HS-5 (cell line): ENCODE results near the gene RAB40A.
A peak's percentile ranks its signal among the peaks of the same experiment; 100 is the strongest.

Experiments
- DNase-seq: peaks from one replicate; pipeline ENCODE4 v3.0.0-alpha.2; 2012; ENCODE audit warnings: low read depth

Gene RAB40A, protein sequence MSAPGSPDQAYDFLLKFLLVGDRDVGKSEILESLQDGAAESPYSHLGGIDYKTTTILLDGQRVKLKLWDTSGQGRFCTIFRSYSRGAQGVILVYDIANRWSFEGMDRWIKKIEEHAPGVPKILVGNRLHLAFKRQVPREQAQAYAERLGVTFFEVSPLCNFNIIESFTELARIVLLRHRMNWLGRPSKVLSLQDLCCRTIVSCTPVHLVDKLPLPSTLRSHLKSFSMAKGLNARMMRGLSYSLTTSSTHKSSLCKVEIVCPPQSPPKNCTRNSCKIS

DNA sequence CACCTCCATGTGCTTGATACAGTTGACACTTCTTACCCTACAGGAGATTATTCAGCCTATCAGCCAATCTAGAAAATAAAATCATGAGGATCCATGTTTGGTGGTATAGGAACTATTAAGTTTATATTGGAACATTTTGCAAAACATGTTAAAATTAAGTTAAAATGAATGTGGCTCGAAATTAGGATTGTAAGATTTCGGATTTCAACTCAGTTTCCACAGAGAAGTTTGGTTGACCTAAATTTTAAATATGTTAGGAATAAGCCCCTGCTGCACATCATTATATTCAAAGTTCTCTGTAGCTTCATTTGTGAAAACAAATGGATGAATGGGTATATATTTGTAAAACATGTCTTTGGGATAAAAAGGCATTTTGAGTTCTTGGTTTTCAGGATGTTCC is at the start of gene RAB40A:
Gene RAB40A, minus strand, starts transcription at position 101 of the 400 bp plus-strand sequence. CDS start 18,733 bp downstream, outside the sequence.
- DNase-seq, result no peak

DNA sequence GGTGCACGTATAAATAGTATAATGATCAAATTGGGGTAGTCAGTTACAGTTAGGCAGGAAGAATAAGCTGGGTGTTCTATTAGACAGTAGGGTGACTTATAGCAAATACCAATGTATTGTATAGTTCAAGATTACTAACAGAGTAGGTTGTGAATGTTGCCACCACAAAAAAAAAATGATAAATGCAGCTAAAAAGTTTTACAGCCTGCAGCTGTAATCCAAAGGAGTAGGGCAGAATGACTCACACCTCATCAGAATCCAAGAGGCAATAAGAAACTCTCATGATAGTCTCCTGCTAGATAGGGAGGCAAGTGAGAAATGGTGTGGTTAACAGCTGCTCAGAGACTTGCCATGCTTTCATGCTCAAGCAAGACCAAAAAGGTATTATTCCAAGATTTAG is 46.5 kb upstream of the RAB40A start:
- DNase-seq, result peak; percentile 30

DNA sequence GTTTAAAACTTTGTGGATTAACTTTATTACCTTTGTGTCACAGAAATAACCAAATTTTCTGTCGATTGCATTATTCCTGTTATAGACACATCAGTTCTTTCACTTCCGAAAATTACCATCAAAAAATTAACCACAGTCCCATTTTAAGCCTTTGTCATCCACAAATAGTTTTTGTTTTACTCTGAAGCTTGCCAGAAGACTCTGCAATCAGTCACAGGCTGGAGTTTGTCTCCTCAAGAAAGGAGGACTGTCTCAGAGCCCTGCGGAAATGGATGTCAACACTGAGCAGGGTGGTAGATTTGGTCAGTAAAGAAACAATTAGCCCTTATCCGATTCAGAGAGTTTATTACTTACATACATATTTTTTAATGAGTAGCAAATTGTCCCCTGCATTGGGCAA is 45.9 kb upstream of the RAB40A start:
- no peak for DNase-seq

DNA sequence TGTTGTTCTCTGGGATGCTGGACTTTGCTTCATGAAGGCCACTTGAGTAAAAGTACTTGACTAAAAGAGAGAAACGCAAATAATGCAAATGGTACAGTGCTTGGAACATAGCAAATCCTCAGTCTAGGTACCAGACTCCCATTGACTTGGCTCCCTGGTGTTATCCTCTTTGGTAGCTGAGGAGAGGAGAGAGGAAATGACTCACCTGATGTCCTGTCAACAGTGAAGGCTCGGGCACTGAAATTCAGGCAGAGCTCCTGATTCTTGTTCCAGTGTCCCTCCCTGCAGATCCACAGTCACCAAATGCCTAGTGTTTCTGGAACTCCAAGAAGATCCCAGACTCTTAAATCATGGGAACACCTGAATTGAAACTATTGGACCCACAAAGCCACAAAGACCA is 43.5 kb upstream of the RAB40A start:
- no peak for DNase-seq

DNA sequence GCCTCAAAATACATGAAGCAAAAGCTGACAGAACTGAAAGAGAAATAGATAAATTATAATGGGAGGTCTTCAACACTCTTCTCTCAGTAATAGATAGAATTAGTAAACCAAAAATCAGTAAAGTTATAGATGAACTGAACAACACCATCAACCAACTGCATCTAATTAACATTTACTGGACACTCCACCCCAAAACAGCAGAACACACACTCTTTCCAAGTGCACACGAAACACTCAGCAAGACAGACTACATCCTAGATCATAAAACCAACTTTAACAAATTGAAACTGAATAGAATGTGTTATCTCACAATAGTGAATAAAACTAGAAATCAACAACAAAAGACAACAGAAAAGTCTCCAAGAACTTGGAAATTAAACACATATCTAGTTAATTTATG is 41.0 kb upstream of the RAB40A start:
- DNase-seq, result no peak

DNA sequence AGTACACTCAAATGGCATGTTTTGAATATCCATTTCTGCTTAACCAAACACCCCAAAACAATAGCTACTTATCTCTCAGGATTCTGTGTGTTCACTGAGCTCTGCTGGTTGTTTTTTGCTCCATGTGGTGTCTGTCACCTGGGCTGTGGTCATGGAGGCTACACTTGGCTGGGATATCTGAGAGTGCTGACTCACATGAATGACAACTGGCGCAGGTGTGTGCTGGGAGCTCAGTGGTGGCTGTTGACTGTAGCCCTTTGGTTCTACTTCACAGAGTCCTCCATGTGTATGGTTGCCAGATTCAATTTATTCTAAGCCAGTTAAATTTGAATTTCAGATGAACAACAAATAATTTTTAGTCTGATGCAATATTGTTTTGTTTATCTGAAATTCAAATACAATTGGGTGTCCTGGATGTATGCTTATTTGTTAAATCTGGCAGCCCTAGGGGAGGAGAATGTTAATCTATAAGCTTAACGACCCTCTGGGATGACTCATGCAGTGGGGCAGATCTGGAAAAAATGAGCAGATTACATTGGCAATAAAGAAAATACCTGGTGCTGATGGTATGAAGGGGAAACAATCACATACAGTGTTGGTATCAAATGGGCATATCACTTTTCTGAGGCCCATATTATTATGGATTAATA is 37.8 kb upstream of the RAB40A start:
- no peak for DNase-seq

DNA sequence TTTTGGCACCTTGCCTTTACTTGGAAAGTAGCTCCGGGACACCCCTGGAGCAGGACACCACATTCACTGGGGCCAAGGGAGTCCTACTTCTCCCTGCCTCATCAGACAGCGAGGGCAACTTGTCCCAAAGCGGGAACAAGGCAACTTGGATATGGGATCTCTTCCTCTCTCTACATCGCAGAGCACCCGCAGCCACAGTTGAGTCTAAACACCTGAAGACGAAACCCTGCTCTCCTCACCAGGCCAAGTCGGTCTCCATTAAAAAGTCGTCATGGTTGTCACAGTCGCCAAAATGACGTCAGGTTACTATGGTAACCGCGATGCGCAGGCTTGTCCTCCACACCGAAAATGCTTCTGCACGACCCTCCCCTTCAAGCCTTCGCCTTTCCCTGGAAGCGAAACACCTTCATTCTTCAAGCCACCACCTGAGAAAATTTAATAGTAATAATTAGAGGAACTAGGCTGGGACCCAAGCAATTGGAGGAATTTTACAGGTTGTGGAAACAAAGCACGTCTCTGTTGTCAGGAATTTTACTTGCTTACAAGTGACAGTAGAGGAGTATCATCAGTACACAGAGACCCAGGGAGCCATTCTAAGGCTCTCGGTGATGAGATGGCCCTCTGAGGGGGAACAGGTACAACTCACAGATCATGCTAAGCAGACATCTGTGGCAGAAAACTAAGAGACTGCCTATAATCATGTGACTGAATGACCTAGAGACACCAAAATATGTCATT is 35.6 kb upstream of the RAB40A start:
- DNase-seq, result no peak

DNA sequence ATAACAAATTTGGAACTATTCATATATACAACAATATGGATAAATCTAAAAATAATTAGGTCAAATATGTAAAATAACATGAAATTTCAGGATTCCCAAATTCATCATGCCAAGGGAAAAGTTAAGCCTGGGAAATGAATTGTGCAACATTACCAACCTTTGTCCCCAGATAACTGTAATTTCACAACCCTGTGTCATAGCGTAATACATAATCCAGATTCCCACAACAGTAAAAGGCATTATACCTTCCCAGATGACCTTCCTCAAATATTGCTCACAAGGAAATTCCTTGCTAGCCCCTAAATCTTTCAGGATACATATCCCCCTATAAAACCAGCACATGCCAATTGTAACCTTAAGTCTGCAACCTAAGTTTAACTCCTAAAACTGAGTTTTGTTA is 32.9 kb upstream of the RAB40A start:
- no peak for DNase-seq

DNA sequence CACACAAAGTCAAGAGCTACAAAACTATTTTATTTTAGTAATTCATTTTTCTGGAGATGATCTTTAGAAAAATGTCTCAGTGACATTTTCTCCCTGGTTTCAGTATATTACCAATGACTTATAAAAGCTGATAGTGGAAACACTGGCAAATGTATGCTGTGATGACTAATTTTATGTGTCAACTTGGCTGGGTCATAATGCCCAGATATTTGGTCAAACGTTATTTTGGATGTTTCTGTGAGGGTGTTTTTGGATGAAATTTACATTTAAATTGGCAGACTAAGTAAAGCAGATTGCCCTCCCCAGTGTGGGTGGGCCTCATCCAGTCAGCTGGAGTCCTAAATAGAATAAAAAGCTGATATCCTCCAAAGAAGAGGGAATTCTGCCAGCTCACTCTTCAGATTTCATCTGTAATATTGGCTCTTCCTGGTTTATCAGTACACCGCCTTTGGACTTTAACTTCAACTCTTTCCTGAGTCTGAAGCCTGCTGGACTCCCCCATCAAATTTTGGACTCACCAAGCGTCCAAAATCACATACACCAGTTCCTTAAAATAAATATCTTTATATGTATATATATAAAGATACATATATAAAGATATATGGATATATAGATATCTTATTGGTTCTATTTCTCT is 31.2 kb upstream of the RAB40A start:
- DNase-seq, result no peak

DNA sequence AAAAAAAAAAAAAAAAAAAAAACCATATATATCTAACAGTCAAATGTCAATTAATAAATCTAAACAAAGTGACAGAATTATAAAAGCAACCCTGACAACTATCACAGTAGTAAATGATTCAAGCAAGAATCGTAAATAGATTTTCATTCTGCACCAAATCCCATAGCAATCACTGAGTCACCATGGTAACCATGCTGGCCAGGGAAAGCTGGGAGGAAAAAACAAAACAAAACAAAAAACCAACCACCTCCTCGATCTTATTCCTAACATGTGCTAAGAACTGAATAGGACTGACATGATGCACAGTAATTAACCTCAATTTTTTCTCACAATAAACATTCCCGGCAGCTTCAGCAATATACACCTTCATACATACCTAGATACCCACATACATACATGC is 30.6 kb upstream of the RAB40A start:
- no peak for DNase-seq

DNA sequence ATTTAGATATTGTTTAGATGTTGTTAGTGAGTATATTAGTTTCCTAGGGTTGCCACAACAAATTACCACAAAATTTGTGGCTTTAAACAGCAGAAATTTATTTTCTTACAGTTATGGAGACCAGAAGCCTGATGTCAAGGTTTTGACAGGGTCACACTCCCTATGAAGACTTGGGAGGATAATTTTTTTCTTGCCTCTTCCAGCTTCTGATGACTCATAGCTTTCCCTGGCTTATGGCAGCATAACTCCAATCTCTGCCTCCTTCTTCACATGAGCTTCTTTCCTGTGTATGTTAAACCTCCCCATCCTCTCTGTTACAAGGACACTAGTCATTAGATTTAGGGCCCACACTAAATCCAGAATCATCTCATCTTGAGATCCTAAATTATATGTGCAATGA is 20.9 kb upstream of the RAB40A start:
- DNase-seq, result no peak

DNA sequence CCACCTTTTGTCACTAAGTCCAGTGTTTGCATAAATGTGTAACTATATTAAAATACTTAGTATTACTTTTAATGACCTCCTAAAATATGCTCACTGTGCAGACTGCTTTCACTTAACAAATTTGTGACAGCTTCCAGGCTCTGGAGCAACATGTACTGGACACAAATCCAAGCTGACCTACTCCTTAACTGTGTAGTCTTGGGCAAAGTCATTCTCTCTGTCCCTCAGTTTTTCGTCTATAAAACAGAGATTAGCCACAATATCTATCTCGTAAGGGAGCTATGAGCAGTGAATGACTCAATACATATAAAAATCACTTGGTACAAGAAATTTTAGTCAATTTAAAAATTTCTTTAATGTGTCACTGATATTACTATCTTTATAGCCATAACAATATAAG is 20.4 kb upstream of the RAB40A start:
- no peak for DNase-seq

DNA sequence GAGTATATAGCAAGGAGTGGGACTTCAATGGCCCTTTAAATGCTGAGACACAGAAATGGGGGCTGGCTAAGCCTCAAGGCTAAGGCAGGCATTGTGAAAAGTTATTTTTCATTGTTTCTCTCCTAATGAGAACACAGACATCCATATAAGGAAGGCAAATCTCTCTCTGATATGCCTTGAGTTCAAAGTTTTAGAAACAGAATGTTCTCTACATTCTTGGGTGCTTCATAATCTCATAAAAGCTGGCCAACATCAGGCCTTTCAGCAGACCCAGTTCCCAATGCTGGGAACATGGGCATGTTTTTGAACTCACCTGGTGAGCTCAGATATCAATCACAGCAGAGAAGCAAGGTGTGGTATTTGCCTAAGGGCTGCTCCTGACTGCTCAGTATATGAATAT is 19.4 kb upstream of the RAB40A start:
- DNase-seq, result no peak

DNA sequence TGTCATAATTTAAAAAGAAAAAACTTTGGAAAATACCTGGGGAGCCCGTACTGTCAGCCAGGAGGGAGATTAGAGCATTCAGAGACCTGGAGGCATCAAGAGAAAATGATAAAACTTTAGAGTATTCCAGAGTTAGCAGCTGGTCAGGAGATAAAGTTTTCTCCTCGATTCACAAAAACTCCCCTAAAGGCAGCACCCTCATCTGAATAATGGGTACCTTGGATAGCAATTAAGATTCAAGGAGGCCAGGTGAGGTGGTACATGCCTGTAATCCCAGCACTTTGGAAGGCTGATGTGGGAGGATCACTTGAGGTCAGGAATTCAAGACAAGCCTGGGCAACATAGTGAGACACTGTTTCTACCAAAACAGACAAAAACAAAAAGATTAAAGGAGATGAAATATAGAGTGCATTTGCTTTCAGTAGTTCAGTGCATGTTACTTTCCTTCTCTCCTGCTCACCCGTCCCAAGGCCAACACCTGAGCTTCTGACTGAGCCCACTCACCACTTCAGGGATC is 18.6 kb upstream of the RAB40A start:
- no peak for DNase-seq

DNA sequence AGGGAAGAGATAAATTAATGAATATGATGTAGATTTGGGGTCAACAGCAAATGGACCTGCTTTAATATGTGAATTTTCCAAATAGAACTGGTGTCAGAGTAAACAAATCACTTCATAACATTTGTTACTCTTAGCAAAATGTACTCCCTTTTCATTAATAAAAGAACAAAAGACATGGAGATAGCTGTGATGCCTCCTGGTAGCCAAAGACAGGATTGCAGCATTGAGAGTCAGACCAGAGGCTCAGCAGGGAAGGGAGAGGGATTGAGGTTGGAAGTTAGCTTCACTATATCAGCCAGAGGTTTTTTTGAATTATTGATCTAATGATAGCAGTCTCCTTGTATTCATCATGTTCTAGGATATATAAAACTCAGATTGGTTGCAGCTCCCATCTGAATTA is 17.4 kb upstream of the RAB40A start:
- DNase-seq, result no peak

DNA sequence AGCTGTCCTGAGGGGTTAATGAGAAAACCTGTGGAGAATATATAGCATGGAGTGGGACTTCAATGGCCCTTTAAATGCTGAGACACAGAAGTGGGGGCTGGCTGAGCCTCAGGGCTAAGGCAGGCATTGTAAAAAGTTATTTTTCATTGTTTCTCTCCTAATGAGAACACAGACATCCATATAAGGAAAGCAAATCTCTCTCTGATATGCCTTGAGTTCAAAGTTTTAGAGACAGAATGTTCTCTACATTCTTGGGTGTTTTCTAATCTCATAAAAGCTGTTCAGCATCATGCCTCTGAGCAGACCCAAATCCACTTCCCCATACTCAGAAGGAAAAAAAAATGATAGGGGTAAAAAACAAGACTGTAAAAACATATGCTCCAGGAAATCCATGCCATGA is 16.8 kb upstream of the RAB40A start:
- DNase-seq, result no peak

DNA sequence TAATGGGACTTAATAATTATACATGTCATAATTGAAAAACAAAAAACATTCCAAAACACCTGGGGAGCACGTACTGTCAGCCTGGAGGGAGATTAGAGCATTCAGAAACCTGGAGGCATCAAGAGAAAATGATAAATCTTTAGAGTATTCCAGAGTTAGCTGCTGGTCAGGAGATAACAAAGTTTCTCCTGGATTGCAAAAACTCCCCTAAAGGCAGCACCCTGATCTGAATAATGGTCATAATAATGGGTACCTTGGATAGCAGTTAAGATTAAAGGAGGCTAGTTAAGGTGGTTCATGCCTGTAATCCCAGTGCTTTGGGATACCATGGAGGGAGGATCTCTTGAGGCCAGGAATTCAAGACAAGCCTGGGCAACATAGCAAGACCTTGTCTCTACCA is 15.9 kb upstream of the RAB40A start:
- DNase-seq, result no peak

DNA sequence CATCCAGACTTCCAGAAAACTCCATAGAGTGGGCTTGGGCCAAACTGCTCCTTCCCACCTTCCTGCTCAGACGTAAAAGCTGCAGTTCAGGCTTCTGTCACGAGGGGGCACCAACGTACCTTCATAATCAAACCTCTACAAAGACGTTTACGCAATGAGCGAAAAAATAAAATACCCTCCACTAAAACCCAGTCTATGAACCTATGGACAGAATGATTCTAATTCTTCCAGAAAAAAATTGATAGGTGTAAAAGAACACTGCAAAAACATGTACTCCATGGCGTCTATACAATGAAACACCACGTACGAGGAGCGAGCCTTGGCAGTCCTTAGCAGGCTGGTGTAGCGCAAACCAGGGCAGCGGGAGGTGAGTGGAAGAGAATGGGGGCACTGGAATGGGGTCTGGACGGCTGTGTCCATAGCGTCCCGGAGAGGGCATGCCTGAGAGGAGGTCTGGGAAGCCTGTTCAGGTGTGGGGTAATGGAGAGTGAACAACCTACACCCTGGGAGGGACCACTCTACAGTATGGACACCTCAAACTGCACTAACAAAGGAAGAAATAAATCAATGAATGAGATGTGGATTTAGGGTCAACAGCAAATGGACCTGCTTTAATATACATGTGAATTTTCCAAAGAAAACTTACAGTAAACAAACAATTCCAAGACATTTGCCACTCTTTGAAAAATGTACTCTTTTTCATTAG is 14.4 kb upstream of the RAB40A start:
- DNase-seq, result no peak

DNA sequence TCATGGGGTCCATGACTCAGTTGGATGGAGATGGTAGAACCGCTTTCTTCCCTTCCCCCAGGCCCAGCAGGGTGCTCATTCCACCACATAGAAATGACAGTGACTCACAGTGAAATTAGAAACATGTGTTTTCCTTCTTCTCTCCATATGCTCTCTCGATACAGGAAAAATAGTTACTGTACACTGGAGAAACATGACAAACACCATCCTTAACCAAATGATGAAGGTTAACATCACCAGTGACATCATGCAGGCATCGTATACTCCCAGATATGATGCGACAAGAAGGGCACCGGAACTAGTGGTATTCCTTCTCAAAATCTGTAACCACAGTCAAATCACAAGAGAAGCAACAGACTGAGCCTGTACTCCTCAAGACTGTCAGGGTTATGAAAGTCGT is 11.7 kb upstream of the RAB40A start:
- DNase-seq, result peak; percentile 58

DNA sequence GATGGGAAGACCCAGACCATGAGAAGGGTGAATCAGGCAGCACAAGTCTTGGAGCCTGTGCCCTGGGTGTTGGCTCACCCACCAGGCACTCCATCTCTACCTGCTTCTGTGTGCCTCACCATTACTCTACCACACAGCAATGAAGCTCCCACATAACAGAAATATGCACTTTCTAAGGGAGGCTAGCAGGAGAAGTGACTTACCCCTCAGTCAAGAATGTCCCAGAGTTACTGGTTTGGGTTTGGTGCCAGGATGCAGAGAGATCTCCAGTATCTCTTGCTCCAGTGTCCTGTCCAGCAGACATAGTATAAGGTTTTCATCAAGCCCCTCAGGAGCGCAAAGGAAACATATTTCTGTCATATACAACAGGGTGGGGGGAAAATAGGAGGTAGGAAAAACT is 11.3 kb upstream of the RAB40A start:
- no peak for DNase-seq

DNA sequence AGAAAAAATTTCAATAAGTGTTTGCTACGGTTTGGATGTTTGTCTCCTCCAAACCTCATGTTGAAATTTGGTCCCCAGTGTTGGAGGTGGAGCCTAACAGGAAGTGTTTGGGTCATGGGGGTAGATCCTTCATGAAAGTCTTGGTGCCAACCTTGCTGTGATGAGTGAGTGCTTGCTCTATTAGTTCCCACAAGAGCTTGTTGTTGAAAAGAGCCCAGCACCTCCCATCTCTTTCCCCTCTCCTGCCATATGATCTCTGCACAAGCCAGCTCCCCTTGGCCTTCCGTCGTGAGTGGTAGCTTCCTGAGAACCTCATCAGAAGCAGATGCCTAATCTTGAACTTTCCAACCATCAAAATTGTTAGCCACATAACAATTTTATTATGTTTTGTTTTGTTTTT is 10.3 kb upstream of the RAB40A start:
- DNase-seq, result no peak

DNA sequence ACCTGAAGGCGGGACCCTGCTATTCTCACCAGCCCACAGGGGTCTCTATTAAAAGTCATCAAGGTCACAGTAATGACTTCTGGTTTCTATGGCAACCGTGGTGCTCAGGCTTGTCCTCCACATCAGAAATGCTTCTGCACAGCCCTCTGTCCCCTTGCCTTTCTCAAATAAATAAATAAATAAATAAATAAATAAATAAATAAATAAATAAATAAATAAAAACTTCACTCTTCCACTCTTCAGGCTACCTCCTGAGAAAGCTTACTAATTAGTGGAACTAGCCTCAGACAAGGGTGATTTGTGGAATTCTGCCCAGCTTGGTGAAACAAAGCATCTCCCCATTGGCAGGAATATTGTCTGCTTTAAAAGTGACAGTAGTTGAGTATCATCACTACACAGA is 5.5 kb upstream of the RAB40A start:
- no peak for DNase-seq
